B cell (primary cell): ENCODE data around the gene TBRG4.

Experiments
- EZH2 ChIP-seq: IDR thresholded peaks from 2 replicates; pipeline ENCODE4 v1.6.1; 2012; ENCODE audit warnings: borderline replicate concordance, low read depth, mild to moderate bottlenecking, moderate library complexity, low read length; ENCODE audit not compliant: insufficient read depth, poor library complexity, severe bottlenecking
- TF ChIP-seq, protein P1 (sequence below): fragments of 200-600 bp; IDR thresholded peaks from one replicate; pipeline ENCODE4 v1.8.0; 2022; ENCODE audit warnings: antibody characterized with exemption, mild to moderate bottlenecking

DNA sequence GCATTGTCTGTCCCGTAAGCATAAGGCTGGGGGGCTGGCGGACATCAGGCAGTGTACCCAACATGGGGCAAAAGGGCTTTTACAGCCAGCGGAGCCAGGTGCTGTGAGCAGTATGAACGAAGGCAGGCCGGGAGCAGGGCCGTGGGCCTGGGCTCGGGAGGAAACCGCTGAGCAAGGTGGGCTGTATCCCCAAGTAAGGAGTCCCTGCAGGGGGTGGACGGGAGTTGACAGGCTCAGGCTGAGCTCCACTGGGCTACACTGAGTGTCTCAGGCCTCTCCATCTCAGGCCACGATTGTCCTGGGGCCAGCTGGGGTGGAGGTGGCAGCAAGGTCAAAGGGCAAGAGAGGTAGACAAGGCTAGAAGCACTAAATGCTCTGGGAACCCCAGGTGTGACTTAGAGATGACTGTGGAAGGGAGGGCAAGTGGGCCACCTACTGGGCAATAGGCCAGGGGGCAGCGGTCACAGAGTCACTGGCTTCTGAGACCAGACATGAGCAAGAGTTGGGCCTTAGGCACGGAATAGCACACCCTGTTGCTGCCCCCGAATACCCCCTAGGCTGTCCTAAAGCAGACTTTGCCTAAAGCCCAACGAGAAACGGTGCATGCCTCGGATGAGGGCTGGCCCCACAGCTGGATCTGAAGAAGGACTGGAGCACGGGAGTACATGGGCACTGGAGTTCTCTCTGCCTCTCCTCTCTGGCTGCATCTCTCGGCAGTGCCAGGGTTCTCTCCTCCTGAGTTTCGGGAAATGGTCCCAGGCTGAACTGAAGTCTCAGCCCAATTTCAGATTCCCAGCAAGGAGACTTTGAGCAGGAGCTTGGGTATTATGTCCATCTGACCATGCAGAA, 35.3 kb upstream of the TBRG4 start:
- TF ChIP-seq EZH2 = no peak
- TF ChIP-seq, protein P1, sequence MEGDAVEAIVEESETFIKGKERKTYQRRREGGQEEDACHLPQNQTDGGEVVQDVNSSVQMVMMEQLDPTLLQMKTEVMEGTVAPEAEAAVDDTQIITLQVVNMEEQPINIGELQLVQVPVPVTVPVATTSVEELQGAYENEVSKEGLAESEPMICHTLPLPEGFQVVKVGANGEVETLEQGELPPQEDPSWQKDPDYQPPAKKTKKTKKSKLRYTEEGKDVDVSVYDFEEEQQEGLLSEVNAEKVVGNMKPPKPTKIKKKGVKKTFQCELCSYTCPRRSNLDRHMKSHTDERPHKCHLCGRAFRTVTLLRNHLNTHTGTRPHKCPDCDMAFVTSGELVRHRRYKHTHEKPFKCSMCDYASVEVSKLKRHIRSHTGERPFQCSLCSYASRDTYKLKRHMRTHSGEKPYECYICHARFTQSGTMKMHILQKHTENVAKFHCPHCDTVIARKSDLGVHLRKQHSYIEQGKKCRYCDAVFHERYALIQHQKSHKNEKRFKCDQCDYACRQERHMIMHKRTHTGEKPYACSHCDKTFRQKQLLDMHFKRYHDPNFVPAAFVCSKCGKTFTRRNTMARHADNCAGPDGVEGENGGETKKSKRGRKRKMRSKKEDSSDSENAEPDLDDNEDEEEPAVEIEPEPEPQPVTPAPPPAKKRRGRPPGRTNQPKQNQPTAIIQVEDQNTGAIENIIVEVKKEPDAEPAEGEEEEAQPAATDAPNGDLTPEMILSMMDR = no peak
